HG02884 (cell line): ENCODE results near the gene COASY.
A peak's percentile ranks its signal among the peaks of the same experiment; 100 is the strongest.
"Not testable (repeated sequence)": the region's sequence is repeated elsewhere in the genome, so short reads cannot be mapped to it uniquely, and the experiment has no call there.

Experiments used
- ATAC-seq: cut with Tn5 transposase; IDR thresholded peaks from one replicate; pipeline ENCODE4 v1.9.1; 2021; ENCODE audit warnings: mild to moderate bottlenecking, moderate library complexity; ENCODE audit not compliant: unreplicated experiment

COASY gene

DNA sequence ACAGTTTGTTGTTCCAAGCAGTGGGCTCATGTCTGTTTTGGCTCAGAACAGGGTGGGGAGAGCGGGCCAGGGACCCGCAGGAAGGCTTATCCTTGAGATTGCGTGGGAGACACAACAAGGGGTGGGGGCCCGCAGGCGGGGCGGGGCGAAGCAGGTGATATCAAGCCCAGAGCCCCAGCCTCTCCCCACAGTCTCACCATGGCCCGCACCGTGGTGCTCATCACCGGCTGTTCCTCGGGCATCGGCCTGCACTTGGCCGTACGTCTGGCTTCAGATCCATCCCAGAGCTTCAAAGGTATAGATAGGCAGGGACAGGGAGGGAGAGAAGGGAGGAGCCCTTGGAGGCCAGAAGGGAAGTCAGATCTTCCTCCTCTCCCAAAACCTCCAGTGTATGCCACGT lies 9.2 kb upstream of the COASY start, which contains the start of gene HSD17B1:
Gene HSD17B1 (plus strand): TSS at position 188 of the 400 bp plus-strand sequence. CDS start 11 bp downstream, at position 199.
- not testable (repeated sequence) for ATAC-seq

DNA sequence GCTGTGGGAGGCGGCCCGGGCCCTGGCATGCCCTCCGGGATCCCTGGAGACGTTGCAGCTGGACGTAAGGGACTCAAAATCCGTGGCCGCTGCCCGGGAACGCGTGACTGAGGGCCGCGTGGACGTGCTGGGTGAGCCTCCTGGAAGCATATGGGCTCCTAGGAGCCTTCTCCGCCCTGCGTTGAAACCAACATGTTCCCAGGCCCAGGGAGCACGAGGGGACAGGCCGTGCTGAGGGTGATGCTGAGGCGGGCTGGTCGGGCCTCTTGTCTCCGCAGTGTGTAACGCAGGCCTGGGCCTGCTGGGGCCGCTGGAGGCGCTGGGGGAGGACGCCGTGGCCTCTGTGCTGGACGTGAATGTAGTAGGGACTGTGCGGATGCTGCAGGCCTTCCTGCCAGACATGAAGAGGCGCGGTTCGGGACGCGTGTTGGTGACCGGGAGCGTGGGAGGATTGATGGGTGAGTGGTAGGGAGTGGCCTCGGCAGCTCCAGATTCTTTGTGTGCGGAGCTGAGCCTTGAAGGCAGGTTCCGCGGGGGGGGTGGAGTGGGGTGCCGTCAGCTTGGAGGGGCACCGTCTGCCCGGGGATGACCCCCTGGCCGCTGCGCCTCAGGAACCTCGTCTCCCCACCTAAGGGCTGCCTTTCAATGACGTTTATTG lies 8.7 kb upstream of the COASY start:
- no peak for ATAC-seq

DNA sequence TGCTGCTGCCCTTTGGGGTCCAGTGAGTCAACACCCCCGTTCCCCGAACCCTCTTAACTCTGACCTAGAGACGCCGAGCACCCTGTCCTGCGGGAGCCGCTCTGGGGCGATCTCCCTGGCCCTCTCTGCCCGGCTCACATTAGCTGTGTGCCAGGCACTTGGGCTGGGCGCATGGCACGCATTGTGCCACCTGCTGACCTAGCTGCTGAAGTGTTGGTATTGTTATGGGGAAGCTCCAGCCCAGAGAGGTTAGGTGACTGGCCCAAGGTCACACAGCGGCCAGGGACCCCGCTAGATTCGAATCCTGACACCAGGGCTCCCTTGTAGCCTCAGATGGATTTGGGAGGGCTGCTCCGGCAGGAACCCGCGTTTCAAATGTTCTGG lies 8.1 kb upstream of the COASY start:
- no peak for ATAC-seq

- peak; percentile 70 for ATAC-seq
These were observed 7.5 kb upstream of the COASY start for GRCh38 chr17:42554250-42555121.

- ATAC-seq = no peak
These were observed 6.8 kb upstream of the COASY start for GRCh38 chr17:42555122-42555622.

DNA sequence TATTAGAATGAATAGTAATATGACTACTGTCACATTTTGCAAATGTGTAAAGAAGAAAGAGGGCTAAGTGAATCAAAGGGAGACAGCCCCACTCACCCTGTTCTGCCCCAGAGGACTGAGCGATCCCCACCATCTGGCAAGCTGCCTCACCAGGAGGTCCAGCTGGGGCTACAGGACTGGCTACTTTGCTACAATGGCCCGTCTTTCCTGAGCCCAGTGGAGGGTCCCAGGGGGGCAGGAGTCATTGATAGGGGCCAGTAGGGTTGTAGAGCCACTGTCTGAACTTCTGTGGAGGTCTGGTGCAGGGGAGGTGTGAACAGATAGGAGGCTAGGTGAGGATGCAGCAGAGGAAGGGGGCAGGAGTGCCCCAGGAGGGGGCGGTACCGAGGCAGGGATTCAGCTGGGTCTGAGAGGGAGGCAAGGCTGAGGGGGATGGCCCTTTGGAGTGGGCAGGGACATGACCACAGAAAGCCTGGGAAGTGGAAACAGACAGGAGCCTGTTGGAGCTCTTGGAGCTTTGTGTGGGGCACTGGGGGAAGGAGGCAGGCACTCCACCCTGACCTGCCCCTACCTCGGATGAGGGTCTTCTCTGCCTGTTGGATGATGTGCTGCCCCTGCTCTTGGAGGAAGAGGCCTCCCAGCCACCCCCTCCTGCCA lies 5.9 kb upstream of the COASY start:
- not testable (repeated sequence) for ATAC-seq

- ATAC-seq = no peak
These were observed 2.9 kb upstream of the COASY start for GRCh38 chr17:42559075-42559474.

DNA sequence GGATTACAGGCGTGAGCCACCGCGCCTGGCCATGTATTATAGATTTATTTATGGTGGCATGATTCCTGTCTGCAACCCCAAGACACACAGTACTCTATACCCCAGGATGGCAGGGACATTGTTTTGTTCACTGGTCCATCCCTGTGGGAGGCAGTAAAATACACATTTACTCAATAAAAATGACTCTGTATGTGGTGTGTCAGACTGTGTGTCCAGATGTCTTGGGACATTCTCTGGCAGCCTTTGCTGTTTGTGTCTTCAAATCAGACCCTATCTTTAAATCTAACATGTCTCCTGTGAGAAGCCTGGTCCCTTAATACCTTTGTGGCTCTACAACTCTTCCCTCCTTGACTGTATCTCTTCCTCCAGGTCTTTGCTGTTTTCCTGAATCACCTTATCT lies 1.7 kb upstream of the COASY start:
- ATAC-seq = no peak

DNA sequence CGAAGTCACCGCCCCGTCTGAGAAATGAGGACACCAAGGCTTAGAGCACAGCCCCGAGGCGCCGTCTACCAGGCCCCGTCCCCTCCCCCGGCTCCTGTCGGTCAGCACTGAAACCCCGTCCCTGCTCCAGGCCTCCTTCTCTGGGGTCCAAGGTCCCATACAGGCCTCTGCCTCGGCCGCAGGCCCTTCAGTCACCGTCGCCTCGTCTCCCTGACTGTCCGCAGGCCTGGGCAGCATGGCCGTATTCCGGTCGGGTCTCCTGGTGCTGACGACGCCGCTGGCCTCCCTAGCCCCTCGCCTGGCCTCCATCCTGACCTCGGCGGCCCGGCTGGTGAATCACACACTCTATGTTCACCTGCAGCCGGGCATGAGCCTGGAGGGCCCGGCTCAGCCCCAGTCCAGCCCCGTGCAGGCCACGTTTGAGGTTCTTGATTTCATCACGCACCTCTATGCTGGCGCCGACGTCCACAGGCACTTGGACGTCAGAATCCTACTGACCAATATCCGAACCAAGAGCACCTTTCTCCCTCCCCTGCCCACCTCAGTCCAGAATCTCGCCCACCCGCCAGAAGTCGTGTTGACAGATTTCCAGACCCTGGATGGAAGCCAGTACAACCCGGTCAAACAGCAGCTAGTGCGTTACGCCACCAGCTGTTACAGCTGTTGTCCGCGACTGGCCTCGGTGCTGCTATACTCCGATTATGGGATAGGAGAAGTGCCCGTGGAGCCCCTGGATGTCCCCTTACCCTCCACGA lies 617 bp downstream of the COASY start:
- no peak for ATAC-seq

GRCh38 chr17:42563143-42563509 lies 1.2 kb downstream of the COASY start:
- ATAC-seq = no peak

- ATAC-seq = no peak
These were observed 1.6 kb downstream of the COASY start for GRCh38 chr17:42563543-42563942.

- ATAC-seq = no peak
These were observed 2.0 kb downstream of the COASY start for GRCh38 chr17:42563950-42564349.

DNA sequence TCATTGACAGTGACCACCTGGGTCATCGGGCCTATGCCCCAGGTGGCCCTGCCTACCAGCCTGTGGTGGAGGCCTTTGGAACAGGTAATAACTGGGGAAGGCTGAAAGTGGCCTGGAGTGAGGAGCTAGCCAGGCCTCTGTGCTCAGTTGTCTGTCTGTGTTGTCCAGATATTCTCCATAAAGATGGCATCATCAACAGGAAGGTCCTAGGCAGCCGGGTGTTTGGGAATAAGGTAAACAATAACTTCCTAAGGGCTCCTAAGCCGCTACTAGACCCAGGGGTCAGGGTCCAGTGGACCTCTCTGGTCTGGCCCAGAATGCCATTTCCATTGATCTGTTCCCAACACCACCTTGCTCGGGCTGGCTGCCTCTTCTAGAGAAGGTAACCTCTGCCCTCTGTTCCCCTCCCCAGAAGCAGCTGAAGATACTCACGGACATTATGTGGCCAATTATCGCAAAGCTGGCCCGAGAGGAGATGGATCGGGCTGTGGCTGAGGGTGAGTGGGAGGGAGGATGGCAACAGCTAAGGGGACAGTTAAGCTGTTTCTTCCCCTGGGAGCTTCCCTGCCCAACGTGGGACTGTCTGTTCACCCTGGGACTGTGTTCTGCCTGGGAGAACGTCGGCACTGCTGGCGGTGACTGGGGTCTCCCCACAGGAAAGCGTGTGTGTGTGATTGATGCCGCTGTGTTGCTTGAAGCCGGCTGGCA lies 3.0 kb downstream of the COASY start:
- ATAC-seq = no peak

DNA sequence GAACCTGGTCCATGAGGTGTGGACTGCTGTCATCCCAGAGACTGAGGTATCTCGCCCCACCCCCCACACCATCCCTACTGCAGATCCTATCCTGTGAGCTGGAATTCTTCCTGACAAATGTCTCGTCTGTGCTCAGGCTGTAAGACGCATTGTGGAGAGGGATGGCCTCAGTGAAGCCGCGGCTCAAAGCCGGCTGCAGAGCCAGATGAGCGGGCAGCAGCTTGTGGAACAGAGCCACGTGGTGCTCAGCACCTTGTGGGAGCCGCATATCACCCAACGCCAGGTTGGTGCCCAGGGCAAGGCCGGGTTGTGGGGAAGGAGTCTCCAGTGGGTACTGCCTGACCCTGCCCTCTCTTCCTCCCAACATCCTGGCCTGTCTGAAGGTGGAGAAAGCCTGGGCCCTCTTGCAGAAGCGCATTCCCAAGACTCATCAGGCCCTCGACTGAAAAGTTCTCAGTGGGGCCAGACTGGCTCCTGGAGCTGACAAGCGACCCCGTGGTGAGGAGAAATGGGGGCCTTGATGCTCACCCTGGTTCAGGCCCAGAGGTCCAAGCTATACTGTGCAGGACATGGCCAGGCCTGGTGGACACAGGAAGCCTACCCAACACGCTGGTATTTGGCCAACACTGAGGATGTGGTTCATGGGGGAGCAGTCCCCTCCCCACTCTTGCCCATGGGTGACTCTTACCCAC lies 3.7 kb downstream of the COASY start:
- no peak for ATAC-seq

DNA sequence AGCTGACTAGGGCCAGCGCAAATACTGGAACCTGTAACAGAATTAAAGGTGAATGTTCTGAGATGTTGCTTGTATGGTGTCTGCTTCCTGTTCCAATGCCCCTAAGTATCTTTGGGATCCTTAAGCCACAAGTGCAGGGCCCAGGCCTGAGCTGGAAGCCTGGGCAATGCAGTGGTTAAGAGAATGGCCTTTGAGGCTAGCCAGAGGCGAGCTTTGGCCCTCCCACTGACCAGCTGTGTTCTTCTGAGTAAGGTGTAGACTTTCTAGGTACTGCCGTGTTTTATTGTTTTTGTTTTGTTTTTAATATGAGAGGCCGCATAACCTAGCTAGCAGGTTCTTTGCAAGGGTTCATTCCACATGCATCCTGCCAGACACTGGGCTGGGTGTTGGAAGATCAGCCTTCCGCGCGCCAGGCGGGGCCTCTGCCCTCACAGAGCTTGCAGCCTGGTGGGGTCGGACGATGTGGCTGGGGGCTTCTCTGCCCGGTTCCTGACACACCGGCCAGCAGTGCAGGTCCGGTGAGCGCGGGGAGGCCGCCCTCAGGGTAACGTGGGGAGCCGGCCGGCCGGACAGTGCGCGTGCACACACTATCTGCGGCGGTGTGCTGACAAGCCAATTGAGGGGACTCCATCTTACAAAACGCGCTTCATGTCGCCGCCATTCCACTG lies 4.4 kb downstream of the COASY start:
- ATAC-seq = no peak

DNA sequence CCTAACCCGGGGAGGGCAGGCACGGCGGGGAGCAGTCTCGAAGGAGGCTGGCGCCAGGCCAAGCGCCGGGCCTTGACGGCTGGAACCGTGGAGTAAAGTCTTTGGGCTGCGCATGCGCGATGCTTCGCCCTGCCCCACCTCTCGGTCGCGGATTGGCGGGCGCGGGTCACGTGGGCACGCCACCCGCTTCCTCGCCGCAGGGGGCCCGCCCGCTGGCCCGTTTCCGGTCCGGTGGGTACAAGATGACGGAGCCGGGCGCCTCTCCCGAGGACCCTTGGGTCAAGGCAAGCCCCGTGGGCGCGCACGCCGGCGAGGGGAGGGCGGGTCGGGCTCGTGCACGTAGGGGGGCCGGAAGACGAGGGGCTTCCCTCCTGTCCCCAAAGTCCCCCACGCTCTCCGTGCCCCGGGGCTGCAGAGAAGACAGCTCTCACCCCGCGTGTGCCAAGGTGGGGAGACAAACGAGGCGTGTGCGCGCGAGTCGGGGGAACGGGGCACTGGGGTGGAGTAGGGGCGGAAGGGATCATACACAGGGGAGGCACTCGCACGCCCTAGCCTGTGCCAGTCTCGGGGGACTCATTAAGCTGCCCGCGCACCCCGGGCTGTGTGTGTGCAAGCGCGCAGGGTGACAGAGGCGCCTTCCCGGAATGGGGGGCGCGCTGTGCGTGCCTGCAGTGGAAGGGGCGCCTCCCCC lies 5.1 kb downstream of the COASY start, which contains the start of gene MLX:
Gene MLX (plus strand): TSS at position 218 of the 691 bp plus-strand sequence. CDS start 25 bp downstream, at position 243.
- peak; percentile 41 for ATAC-seq

GRCh38 chr17:42568341-42569111 lies 6.6 kb downstream of the COASY start:
- ATAC-seq = no peak
